Measurements from ENCODE around the gene ATP11C. TPM values are rescaled to one million over a fixed set of nuclear protein-coding genes. Genes with fewer than 3 reads are reported as not detected.

Gene ATP11C
- total and polyA plus RNA-seq, 2 of the 4 experiments (the other 2 are of a cell fraction), result 19.3 to 40.0 TPM

DNA sequence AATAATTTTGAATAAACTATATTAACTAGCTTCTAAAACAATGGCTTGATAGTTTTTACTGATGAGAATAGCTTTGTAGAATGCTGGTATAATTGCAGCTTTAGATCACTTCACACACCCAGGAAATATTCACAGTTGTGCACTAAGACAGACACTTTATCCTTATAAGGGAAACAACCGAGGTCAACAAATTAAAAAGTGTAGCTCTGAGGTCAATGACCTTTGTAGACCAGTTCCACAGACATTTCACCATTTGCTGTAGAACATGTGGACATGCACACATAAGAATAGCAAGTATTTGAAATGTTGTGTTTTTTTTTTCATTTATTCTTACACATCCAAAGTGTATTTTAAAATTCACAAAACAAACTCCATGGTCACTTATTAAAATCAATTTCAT lies 148.9 kb downstream of the ATP11C start:
- no peak overlapping the region for H3K9ac ChIP-seq (ENCODE audit: low read depth, low read length)

More for the DNA sequence above, 148.9 kb downstream of the ATP11C start:
- Histone ChIP-seq H2BK15ac (ENCODE audit: low read depth, low read length) (no peak overlapping the region), H4K91ac (ENCODE audit: insufficient read depth, low read depth, low read length) (no peak overlapping the region), H3K36me3 (ENCODE audit: control insufficient read depth, insufficient read depth, low read length) (peaks cover 4% of the 10 kb centered on the region), H2BK120ac (ENCODE audit: low read depth, low read length) (no peak overlapping the region), H3K4ac (ENCODE audit: low read depth, low read length) (no peak overlapping the region), H2AK9ac (replicated peaks; ENCODE audit: low read depth, low read length, poor library complexity) (no peak overlapping the region), H3K27ac (ENCODE audit: insufficient read depth, low read length) (no peak overlapping the region), H2BK20ac (ENCODE audit: low read depth, low read length) (no peak overlapping the region), H3K4me1 (ENCODE audit: control insufficient read depth, insufficient read depth, low read length) (no peaks in the 10 kb centered on the region), H3K14ac (replicated peaks; ENCODE audit: low read depth, low read length) (no peak overlapping the region), H3K9me3 (ENCODE audit: control insufficient read depth, insufficient read depth, low read length) (no peaks in the 10 kb centered on the region), H2AFZ (replicated peaks; ENCODE audit: low read length, poor library complexity) (no peak overlapping the region), H4K8ac (ENCODE audit: low read depth in 2 of 2, low read length in 2 of 2) (no peak overlapping the region), H2BK5ac (ENCODE audit: low read depth, low read length, poor library complexity, severe bottlenecking) (no peak overlapping the region), H3K4me3 (ENCODE audit: insufficient read depth, low read depth, low read length) (no peak overlapping the region), H3K23ac (ENCODE audit: low read depth, low read length) (no peak overlapping the region), H3K79me1 (ENCODE audit: low read depth in 1 of 2, low read length in 2 of 2) (no peaks in the 10 kb centered on the region), H3K27me3 (ENCODE audit: control insufficient read depth, insufficient read depth, low read length) (no peaks in the 10 kb centered on the region), H3K4me2 (ENCODE audit: low read depth, low read length) (no peak overlapping the region), H4K20me1 (ENCODE audit: insufficient read depth, low read length) (no peaks in the 10 kb centered on the region), H3K18ac (ENCODE audit: low read depth, low read length) (no peak overlapping the region), H2AK5ac (ENCODE audit: low read depth, low read length) (no peak overlapping the region), H3K56ac (ENCODE audit: extremely low read depth, insufficient read depth, low read length) (no peak overlapping the region), H4K5ac (ENCODE audit: low read depth, low read length) (no peak overlapping the region), H3K9me1 (ENCODE audit: insufficient read depth, low read length) (no peaks in the 10 kb centered on the region)
- BruUV-seq (replicated peaks), result no TSS peak
- ChIA-PET CTCF (no interaction called here), POLR2A (ENCODE audit: unreplicated experiment) (no interaction called here)
- ATAC-seq (ENCODE audit: low read depth) (no peak), DNase-seq (no peak)
- intact Hi-C loops (cut with micrococcal nuclease), result no loop called here
- no peak for TF ChIP-seq RAD21 (IDR thresholded peaks at IDR 0.05; ENCODE audit: low read length)
- TF ChIP-seq, protein P1, sequence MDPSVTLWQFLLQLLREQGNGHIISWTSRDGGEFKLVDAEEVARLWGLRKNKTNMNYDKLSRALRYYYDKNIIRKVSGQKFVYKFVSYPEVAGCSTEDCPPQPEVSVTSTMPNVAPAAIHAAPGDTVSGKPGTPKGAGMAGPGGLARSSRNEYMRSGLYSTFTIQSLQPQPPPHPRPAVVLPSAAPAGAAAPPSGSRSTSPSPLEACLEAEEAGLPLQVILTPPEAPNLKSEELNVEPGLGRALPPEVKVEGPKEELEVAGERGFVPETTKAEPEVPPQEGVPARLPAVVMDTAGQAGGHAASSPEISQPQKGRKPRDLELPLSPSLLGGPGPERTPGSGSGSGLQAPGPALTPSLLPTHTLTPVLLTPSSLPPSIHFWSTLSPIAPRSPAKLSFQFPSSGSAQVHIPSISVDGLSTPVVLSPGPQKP (IDR thresholded peaks at IDR 0.05; ENCODE audit: borderline replicate concordance, low read depth, low read length), result no peak
- no peak for TF ChIP-seq CHD1 (IDR thresholded peaks at IDR 0.05; ENCODE audit: low read depth, low read length)
- no peak for TF ChIP-seq MAZ (IDR thresholded peaks at IDR 0.05; ENCODE audit: borderline replicate concordance, low read depth, low read length)
- no peak for TF ChIP-seq MXI1 (IDR thresholded peaks at IDR 0.05; ENCODE audit: borderline replicate concordance, low read depth, low read length)
- TF ChIP-seq, protein P2, sequence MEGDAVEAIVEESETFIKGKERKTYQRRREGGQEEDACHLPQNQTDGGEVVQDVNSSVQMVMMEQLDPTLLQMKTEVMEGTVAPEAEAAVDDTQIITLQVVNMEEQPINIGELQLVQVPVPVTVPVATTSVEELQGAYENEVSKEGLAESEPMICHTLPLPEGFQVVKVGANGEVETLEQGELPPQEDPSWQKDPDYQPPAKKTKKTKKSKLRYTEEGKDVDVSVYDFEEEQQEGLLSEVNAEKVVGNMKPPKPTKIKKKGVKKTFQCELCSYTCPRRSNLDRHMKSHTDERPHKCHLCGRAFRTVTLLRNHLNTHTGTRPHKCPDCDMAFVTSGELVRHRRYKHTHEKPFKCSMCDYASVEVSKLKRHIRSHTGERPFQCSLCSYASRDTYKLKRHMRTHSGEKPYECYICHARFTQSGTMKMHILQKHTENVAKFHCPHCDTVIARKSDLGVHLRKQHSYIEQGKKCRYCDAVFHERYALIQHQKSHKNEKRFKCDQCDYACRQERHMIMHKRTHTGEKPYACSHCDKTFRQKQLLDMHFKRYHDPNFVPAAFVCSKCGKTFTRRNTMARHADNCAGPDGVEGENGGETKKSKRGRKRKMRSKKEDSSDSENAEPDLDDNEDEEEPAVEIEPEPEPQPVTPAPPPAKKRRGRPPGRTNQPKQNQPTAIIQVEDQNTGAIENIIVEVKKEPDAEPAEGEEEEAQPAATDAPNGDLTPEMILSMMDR (conservative IDR thresholded peaks at IDR 0.05; ENCODE audit: low read depth, low read length), result no peak
- TF ChIP-seq SMC3 (IDR thresholded peaks at IDR 0.05; ENCODE audit: low read depth, low read length), result no peak
- TF ChIP-seq FOS (IDR thresholded peaks at IDR 0.05; ENCODE audit: low read depth, low read length), result no peak
- no peak for TF ChIP-seq CEBPB (IDR thresholded peaks at IDR 0.05; ENCODE audit: low read depth, low read length)
- TF ChIP-seq POLR2A (IDR thresholded peaks at IDR 0.05; ENCODE audit: low read depth, low read length), result no peak
- TF ChIP-seq RCOR1 (IDR thresholded peaks at IDR 0.05; ENCODE audit: insufficient replicate concordance, low read length), result no peak
- no peak for TF ChIP-seq MAFK (IDR thresholded peaks at IDR 0.05; ENCODE audit: low read depth, low read length)
- TF ChIP-seq NFE2L2 (IDR thresholded peaks at IDR 0.05; ENCODE audit: low read depth, low read length), result no peak
- TF ChIP-seq, protein P3, sequence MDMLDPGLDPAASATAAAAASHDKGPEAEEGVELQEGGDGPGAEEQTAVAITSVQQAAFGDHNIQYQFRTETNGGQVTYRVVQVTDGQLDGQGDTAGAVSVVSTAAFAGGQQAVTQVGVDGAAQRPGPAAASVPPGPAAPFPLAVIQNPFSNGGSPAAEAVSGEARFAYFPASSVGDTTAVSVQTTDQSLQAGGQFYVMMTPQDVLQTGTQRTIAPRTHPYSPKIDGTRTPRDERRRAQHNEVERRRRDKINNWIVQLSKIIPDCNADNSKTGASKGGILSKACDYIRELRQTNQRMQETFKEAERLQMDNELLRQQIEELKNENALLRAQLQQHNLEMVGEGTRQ (IDR thresholded peaks at IDR 0.05; ENCODE audit: low read depth, low read length), result no peak
- no peak for TF ChIP-seq BHLHE40 (IDR thresholded peaks at IDR 0.05; ENCODE audit: low read depth, low read length)
- TF ChIP-seq RFX5 (IDR thresholded peaks at IDR 0.05; ENCODE audit: low read depth, low read length), result no peak
- WGBS, 2 experiments (ENCODE audit: extremely low coverage in 2 of 2, insufficient read length in 1 of 2), result no CpG with 5 or more reads among the region's 1 CpG
- dilution Hi-C loops (cut with HindIII; ENCODE audit: low sequenced_read_pairs, unreplicated experiment), result no loop called here
- in situ Hi-C loops (cut with MboI; ENCODE audit: low sequenced_read_pairs), result no loop called here
